ENCODE data around the gene CCDC32.

Gene CCDC32

DNA sequence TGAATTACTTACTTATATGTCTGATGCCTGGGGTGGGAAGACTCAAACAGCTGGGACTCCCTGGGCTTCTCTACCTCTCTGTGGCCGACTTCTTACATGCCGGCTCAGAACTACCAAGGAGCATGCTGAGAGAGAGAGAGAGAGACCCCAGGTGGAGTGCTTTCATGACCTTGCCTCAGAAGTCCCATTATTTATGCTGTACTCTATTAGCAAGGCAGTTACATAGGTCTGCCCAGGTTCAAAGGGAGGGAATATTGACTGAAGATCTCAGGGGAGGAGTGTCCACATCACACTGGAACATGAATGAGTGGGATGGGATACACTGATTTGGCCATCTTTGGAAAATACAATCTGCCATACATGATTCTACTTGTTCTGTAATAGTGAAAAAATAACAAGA, 16.2 kb downstream of the CCDC32 start:
- no peak overlapping the region for H3K4me3 ChIP-seq (ENCODE audit: low read depth, low read length)
- no peak for DNase-seq (ENCODE audit: low read depth)
- TF ChIP-seq POLR2A (IDR thresholded peaks at IDR 0.05; ENCODE audit: extremely low read depth, insufficient read length) (no peak), MYC (IDR thresholded peaks at IDR 0.05; ENCODE audit: low read depth, low read length) (no peak)
- TF ChIP-seq, protein P1, sequence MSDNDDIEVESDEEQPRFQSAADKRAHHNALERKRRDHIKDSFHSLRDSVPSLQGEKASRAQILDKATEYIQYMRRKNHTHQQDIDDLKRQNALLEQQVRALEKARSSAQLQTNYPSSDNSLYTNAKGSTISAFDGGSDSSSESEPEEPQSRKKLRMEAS (IDR thresholded peaks at IDR 0.05; ENCODE audit: low read depth, low read length): no peak

DNA sequence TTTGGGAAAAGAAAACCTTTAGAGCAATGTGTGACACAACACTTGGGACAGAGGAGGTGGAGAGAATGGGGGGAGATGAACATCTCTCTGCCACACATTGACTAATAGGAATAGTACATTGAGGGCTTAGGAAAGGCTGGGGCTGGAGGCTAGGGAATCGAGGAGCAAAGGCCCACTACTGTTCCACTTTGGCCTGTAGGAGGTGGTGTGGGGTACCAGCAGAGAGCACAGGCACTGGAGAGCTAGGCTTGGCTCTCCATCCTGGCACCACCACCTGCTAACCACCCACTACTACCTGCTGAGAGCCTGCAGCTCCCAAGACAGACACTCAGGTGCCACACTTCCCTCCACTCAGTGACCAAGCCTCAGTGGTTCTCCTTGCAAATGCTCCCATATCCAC, 19.4 kb downstream of the CCDC32 start:
- DNase-seq (ENCODE audit: low read depth): no peak
- H3K4me3 ChIP-seq (ENCODE audit: low read depth, low read length): no peak overlapping the region
- TF ChIP-seq, protein P2, sequence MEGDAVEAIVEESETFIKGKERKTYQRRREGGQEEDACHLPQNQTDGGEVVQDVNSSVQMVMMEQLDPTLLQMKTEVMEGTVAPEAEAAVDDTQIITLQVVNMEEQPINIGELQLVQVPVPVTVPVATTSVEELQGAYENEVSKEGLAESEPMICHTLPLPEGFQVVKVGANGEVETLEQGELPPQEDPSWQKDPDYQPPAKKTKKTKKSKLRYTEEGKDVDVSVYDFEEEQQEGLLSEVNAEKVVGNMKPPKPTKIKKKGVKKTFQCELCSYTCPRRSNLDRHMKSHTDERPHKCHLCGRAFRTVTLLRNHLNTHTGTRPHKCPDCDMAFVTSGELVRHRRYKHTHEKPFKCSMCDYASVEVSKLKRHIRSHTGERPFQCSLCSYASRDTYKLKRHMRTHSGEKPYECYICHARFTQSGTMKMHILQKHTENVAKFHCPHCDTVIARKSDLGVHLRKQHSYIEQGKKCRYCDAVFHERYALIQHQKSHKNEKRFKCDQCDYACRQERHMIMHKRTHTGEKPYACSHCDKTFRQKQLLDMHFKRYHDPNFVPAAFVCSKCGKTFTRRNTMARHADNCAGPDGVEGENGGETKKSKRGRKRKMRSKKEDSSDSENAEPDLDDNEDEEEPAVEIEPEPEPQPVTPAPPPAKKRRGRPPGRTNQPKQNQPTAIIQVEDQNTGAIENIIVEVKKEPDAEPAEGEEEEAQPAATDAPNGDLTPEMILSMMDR (IDR thresholded peaks at IDR 0.05; ENCODE audit: low read depth, low read length): no peak
- TF ChIP-seq, protein P1 (IDR thresholded peaks at IDR 0.05; ENCODE audit: low read depth, low read length): no peak
- TF ChIP-seq MYC (IDR thresholded peaks at IDR 0.05; ENCODE audit: low read depth, low read length) (no peak), POLR2A (IDR thresholded peaks at IDR 0.05; ENCODE audit: extremely low read depth, insufficient read length) (no peak)

DNA sequence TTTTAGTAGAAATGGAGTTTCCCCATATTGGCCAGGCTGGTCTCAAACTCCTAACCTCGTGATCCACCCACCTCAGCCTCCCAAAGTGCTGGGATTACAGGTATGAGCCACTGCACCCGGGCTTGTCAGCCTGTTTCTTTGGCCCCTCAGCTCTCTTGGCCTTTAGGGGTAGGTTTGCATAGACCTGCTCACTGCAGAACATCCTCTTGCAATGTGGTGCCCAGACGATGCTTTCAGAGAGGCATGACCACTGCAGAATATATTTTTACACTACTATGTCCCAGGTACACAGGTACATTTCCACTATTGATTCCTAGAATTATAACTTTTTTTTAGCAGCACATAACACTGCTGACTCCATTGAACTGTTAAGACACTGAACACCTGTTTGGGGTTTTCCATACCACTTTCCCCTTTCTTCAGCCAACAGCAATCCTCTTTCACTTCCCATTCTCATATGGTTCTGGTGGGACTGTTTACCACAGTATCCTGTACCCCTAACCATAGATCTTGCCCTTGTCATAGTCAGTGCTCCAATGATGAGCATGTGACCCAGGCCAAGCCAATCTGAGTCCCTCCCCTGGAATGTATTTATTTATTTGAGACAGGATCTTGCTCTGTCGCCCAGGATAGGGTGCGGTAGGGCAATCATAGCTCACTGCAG, 21.1 kb downstream of the CCDC32 start:
- H3K4me3 ChIP-seq (ENCODE audit: low read depth, low read length): no peak overlapping the region
- TF ChIP-seq, protein P2 (IDR thresholded peaks at IDR 0.05; ENCODE audit: low read depth, low read length): no peak
- TF ChIP-seq, protein P1 (IDR thresholded peaks at IDR 0.05; ENCODE audit: low read depth, low read length): no peak
- TF ChIP-seq MYC (IDR thresholded peaks at IDR 0.05; ENCODE audit: low read depth, low read length) (no peak), POLR2A (IDR thresholded peaks at IDR 0.05; ENCODE audit: extremely low read depth, insufficient read length) (no peak)
- DNase-seq (ENCODE audit: low read depth): peak; percentile 38

DNA sequence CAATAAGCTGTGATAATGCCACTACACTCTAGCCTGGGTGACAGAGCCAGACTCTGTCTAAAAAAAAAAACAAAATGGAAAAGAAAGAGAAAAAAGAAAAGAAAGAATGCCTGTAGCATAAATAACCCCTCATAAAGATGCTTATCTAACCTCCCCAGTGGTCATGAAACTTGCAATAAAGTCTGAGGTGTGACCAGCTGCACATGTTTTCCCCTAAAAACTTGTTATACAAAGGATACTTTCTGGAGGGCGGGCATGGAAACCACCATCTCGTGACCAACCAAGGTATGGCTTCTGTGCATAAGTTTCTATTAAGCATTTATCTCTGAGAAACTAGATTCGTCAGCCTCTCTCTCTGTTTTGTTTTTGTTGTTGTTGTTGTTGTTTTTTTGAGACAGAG, 21.8 kb downstream of the CCDC32 start:
- H3K4me3 ChIP-seq (ENCODE audit: low read depth, low read length): no peak overlapping the region
- DNase-seq (ENCODE audit: low read depth): no peak

DNA sequence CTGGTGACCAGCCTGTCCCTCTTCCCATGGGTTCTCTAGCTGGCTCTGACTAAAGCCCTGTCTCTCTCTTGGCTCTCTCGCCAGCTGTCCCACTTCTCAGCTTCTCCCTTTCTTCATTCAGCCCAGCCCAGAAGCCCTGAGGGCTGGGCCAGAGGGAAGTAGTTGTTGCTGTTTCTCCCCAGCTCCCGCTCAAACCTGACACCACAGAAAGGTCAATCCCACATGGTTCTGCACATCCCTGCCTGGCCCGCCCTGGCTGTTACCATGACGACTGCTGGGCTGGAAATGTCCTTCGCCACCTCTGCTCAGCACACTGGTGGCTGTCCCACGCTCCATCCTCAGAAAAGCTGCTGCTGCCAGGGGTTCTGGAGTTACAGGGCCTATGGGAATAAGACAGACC, 25.9 kb downstream of the CCDC32 start:
- TF ChIP-seq MYC (IDR thresholded peaks at IDR 0.05; ENCODE audit: low read depth, low read length) (no peak), POLR2A (IDR thresholded peaks at IDR 0.05; ENCODE audit: extremely low read depth, insufficient read length) (no peak)
- TF ChIP-seq, protein P1 (IDR thresholded peaks at IDR 0.05; ENCODE audit: low read depth, low read length): no peak
- TF ChIP-seq, protein P2 (IDR thresholded peaks at IDR 0.05; ENCODE audit: low read depth, low read length): no peak
- no peak overlapping the region for H3K4me3 ChIP-seq (ENCODE audit: low read depth, low read length)
- DNase-seq (ENCODE audit: low read depth): peak; percentile 3

More for the DNA sequence above, 21.8 kb downstream of the CCDC32 start:
- TF ChIP-seq MYC (IDR thresholded peaks at IDR 0.05; ENCODE audit: low read depth, low read length): no peak
- TF ChIP-seq, protein P1 (IDR thresholded peaks at IDR 0.05; ENCODE audit: low read depth, low read length): no peak
- TF ChIP-seq POLR2A (IDR thresholded peaks at IDR 0.05; ENCODE audit: extremely low read depth, insufficient read length): no peak
- TF ChIP-seq, protein P2 (IDR thresholded peaks at IDR 0.05; ENCODE audit: low read depth, low read length): no peak

DNA sequence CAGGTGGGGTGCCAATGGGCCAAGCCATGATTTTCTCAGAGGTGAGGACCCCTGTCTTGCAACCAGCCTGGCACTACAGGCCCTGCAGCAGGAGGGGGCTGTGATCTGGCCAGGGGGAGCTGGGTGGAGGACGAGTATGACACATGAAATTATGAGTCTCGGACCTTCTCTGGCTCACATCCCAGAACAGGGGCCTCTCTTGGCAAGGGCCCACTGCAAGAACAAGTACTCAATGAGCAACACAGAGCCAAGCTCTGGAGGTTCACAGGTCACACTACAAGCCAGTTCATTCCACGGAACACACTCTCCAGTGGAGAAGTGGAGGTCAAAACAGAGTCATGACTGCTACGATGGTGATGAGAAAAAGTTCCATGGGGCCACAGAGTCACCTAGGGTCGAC, 28.3 kb downstream of the CCDC32 start:
- H3K4me3 ChIP-seq (ENCODE audit: low read depth, low read length): no peak overlapping the region
- no peak for DNase-seq (ENCODE audit: low read depth)
- TF ChIP-seq, protein P2 (IDR thresholded peaks at IDR 0.05; ENCODE audit: low read depth, low read length): no peak
- no peak for TF ChIP-seq MYC (IDR thresholded peaks at IDR 0.05; ENCODE audit: low read depth, low read length)
- TF ChIP-seq POLR2A (IDR thresholded peaks at IDR 0.05; ENCODE audit: extremely low read depth, insufficient read length): no peak
- TF ChIP-seq, protein P1 (IDR thresholded peaks at IDR 0.05; ENCODE audit: low read depth, low read length): no peak

Measured in NB4 (cell line).